ENCODE results near the gene NFATC1.
"Not testable (repeated sequence)": the region's sequence is repeated elsewhere in the genome, so short reads cannot be mapped to it uniquely, and the experiment has no call there.

Gene NFATC1

GRCh38 chr18:79368681-79369080 is 27.0 kb upstream of the NFATC1 start:
- H3K27ac ChIP-seq = no peak overlapping the region
- TF ChIP-seq CTCF (conservative IDR thresholded peaks at IDR 0.05) (no peak), ZFX (IDR thresholded peaks at IDR 0.05) (no peak)

- no peak overlapping the region for H3K27ac ChIP-seq
- TF ChIP-seq ZFX (IDR thresholded peaks at IDR 0.05) = no peak
- no peak for TF ChIP-seq CTCF (conservative IDR thresholded peaks at IDR 0.05)
These were observed 24.1 kb upstream of the NFATC1 start for GRCh38 chr18:79371561-79372121.

- TF ChIP-seq ZFX (IDR thresholded peaks at IDR 0.05) (no peak), CTCF (conservative IDR thresholded peaks at IDR 0.05) (no peak)
- H3K27ac ChIP-seq = no peak overlapping the region
These were observed 23.3 kb upstream of the NFATC1 start for GRCh38 chr18:79372461-79372860.

GRCh38 chr18:79372991-79373390 is 22.7 kb upstream of the NFATC1 start:
- no peak overlapping the region for H3K27ac ChIP-seq
- no peak for TF ChIP-seq CTCF (conservative IDR thresholded peaks at IDR 0.05)
- no peak for TF ChIP-seq ZFX (IDR thresholded peaks at IDR 0.05)

- TF ChIP-seq CTCF (conservative IDR thresholded peaks at IDR 0.05) (no peak), ZFX (IDR thresholded peaks at IDR 0.05) (no peak)
- H3K27ac ChIP-seq = no peak overlapping the region
These were observed 22.0 kb upstream of the NFATC1 start for GRCh38 chr18:79373736-79374135.

- H3K27ac ChIP-seq = no peak overlapping the region
- no peak for TF ChIP-seq ZFX (IDR thresholded peaks at IDR 0.05)
- TF ChIP-seq CTCF (conservative IDR thresholded peaks at IDR 0.05) = no peak
These were observed 21.1 kb upstream of the NFATC1 start for GRCh38 chr18:79374408-79375171.

- TF ChIP-seq CTCF (conservative IDR thresholded peaks at IDR 0.05) (no peak), ZFX (IDR thresholded peaks at IDR 0.05) (no peak)
- no peak overlapping the region for H3K27ac ChIP-seq
These were observed 20.1 kb upstream of the NFATC1 start for GRCh38 chr18:79375441-79376154.

- not testable (repeated sequence) for H3K27ac ChIP-seq
These were observed 19.1 kb upstream of the NFATC1 start for GRCh38 chr18:79376661-79377060.

Data from C4-2B (cell line).